Calu3 (cell line): ENCODE results near the gene RAB44. TPM values are rescaled to one million over a fixed set of nuclear protein-coding genes. Genes with fewer than 3 reads are reported as not detected.

Source experiments
- BruUV-seq: library from RNA; stranded (reverse); fragments of 400-500 nt; replicated peaks from 2 replicates; lab custom pipeline; 2021; lab: Mats Ljungman, UMichigan
- CTCF ChIA-PET: fragments of 300-600 bp; sonication (Branson Sonifier 250); formaldehyde crosslinking; loops from one replicate; lab custom pipeline; 2022; ENCODE audit warnings: antibody characterized with exemption; lab: Charles Lee
- DNase-seq: peaks from one replicate; pipeline ENCODE4 v3.0.0; 2022
- H3K27ac Mint-ChIP-seq: one replicate; pipeline ENCODE4 v1.8.0; 2022; ENCODE audit warnings: mixed read lengths; ENCODE audit not compliant: unreplicated experiment
- H3K27me3 Mint-ChIP-seq: one replicate; pipeline ENCODE4 v1.8.0; 2022; ENCODE audit warnings: mixed read lengths; ENCODE audit not compliant: unreplicated experiment
- H3K36me3 Mint-ChIP-seq: one replicate; pipeline ENCODE4 v1.8.0; 2022; ENCODE audit warnings: mild to moderate bottlenecking, moderate library complexity, mixed read lengths; ENCODE audit not compliant: insufficient read depth, unreplicated experiment
- H3K4me1 Mint-ChIP-seq: one replicate; pipeline ENCODE4 v1.8.0; 2022; ENCODE audit warnings: mild to moderate bottlenecking, low read depth, mixed read lengths; ENCODE audit not compliant: unreplicated experiment
- H3K4me3 Mint-ChIP-seq: one replicate; pipeline ENCODE4 v1.8.0; 2022; ENCODE audit warnings: mild to moderate bottlenecking, low read depth, moderate library complexity, mixed read lengths; ENCODE audit not compliant: unreplicated experiment
- H3K9me3 Mint-ChIP-seq: one replicate; pipeline ENCODE4 v1.8.0; 2022; ENCODE audit warnings: low read depth, mixed read lengths; ENCODE audit not compliant: unreplicated experiment
- intact Hi-C: fragments of 100-400 bp; cut with micrococcal nuclease; formaldehyde crosslinking; loops from one replicate; pipeline ENCODE4 v1.10.0; 2022; ENCODE audit not compliant: unreplicated experiment
- total RNA-seq: library from RNA; stranded (reverse); gene quantifications from 2 replicates; pipeline ENCODE4 v1.2.3, GENCODE V29; 2022
- TF ChIP-seq, protein P1 (sequence below): fragments of 200-600 bp; IDR thresholded peaks from one replicate; pipeline ENCODE4 v1.8.0; 2022; ENCODE audit warnings: antibody characterized with exemption; ENCODE audit not compliant: unreplicated experiment

The RAB44 gene
- total RNA-seq, 1 experiment from 2014 or later = not detected

DNA sequence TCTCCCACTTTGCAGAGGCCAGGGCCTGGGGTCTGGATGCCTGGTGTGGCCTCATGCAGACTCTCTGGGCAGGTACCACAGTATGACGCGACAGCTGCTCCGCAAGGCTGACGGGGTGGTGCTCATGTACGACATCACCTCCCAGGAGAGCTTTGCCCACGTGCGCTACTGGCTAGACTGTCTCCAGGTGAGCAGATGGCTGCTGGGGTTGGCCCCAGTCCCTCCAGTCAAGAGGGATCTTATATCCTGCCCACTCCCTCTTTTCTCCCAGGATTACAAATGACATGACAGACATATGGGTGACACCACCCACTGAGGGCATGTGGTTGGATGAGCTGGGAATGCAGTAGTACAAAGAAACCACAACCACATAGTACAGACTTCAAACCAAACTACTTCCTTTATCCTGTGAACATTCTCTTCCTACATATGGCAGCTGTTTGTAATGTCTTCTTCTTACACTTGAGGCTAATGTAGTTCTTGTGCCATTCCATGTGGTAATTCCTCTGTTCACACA lies 29.9 kb downstream of the RAB44 start:
- Mint-ChIP-seq H3K9me3 (no peaks in the 10 kb centered on the region), H3K4me3 (no peak overlapping the region), H3K27ac (no peak overlapping the region), H3K27me3 (no peaks in the 10 kb centered on the region), H3K4me1 (peaks cover 11% of the 10 kb centered on the region), H3K36me3 (no peaks in the 10 kb centered on the region)
- no peak for DNase-seq
- CTCF ChIA-PET = no interaction called here
- TF ChIP-seq, protein P1, sequence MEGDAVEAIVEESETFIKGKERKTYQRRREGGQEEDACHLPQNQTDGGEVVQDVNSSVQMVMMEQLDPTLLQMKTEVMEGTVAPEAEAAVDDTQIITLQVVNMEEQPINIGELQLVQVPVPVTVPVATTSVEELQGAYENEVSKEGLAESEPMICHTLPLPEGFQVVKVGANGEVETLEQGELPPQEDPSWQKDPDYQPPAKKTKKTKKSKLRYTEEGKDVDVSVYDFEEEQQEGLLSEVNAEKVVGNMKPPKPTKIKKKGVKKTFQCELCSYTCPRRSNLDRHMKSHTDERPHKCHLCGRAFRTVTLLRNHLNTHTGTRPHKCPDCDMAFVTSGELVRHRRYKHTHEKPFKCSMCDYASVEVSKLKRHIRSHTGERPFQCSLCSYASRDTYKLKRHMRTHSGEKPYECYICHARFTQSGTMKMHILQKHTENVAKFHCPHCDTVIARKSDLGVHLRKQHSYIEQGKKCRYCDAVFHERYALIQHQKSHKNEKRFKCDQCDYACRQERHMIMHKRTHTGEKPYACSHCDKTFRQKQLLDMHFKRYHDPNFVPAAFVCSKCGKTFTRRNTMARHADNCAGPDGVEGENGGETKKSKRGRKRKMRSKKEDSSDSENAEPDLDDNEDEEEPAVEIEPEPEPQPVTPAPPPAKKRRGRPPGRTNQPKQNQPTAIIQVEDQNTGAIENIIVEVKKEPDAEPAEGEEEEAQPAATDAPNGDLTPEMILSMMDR = no peak
- intact Hi-C loops = no loop called here
- BruUV-seq = no TSS peak

- BruUV-seq = no TSS peak
- no peak for DNase-seq
- TF ChIP-seq, protein P1 = no peak
- Mint-ChIP-seq H3K4me1 (peaks cover 11% of the 10 kb centered on the region), H3K27ac (no peak overlapping the region), H3K9me3 (no peaks in the 10 kb centered on the region), H3K36me3 (no peaks in the 10 kb centered on the region), H3K27me3 (peaks cover 1% of the 10 kb centered on the region), H3K4me3 (no peak overlapping the region)
- CTCF ChIA-PET = no interaction called here
- intact Hi-C loops = no loop called here
These were observed 30.9 kb downstream of the RAB44 start for GRCh38 chr6:36728289-36729160.

GRCh38 chr6:36729161-36729524 lies 31.5 kb downstream of the RAB44 start:
- DNase-seq = no peak
- TF ChIP-seq, protein P1 = no peak
- CTCF ChIA-PET = no interaction called here
- Mint-ChIP-seq H3K4me1 (peaks cover 11% of the 10 kb centered on the region), H3K9me3 (no peaks in the 10 kb centered on the region), H3K36me3 (no peaks in the 10 kb centered on the region), H3K27ac (no peak overlapping the region), H3K27me3 (peaks cover 8% of the 10 kb centered on the region), H3K4me3 (no peak overlapping the region)
- no TSS peak for BruUV-seq
- intact Hi-C loops = no loop called here

DNA sequence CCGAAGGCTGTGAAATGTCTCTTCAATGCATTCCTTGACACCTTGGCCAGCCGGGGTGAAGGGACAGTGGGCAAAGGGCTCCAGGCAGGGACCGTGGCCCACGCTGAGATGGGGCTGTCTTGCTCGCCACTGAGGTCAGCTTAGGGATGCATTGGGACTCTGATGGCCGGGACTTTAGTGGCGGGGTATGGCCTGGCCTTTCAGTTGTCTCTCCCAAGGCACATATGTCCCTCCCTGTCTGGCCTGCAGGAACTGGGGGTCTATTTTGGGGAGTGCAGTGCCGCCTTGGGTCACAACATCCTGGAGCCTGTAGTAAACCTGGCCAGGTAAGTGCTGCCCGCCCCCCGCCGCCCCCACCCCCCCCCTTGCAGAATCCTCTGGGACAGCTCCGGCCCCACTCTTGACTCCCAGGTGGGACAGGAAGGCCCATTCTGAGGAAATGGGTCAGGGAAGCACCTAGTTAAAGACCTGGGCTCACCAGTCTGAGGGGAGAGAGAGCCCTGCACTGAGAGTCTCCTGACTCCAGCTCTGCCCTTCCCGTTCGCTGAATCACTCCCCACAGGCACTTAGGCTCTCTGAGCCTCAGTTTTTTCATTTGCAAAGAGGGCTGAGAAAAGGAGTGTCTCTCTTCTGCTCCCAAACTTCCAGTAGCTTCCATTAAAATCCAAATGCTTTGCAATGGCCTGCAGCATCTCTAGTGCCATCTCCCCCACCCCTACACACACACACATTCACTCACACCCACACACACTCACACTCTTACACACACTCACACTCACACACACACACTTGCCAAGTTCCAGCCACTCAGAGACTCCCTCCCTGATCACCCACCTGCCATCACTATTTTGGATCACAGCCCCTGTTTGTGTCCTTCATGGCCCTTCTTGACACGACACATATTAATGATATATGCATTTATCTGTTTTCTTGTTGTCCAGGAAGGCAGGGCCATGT lies 33.1 kb downstream of the RAB44 start:
- no peak for DNase-seq
- Mint-ChIP-seq H3K9me3 (no peaks in the 10 kb centered on the region), H3K4me1 (peaks cover 8% of the 10 kb centered on the region), H3K4me3 (no peak overlapping the region), H3K36me3 (no peaks in the 10 kb centered on the region), H3K27me3 (peaks cover 19% of the 10 kb centered on the region), H3K27ac (no peak overlapping the region)
- CTCF ChIA-PET = interaction anchor here (0.5 to 0.8 kb wide), 2 partner anchors 115 to 823 kb away, joined by 4 read pairs; no protein-coding TSS in a partner anchor
- TF ChIP-seq, protein P1 = no peak
- intact Hi-C loops = no loop called here
- BruUV-seq = no TSS peak
